ENCODE results near the gene LIPM. TPM values are rescaled to one million over a fixed set of nuclear protein-coding genes. Genes with fewer than 3 reads are reported as not detected.

Gene LIPM
- total RNA-seq, 1 experiment from 2014 or later, result not detected

DNA sequence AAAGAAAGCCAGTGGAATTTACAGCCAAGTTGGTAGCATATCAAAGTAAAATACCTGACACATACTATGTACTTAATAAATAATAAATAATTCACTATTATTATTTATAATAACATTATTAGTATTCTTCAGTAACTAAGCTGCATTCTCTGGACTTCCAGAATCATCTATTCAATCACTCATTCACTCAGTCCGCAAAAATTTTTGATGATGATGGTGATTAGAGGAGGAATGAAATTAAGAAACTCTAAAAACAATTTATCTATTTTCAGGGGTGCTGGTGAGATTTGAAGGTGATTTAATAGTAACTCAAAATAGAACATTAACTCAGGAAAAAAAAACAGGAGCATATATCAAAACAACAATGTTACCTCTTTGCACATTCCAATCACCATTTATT is 45.9 kb upstream of the LIPM start:
- no TSS peak for BruUV-seq (replicated peaks)
- ChIA-PET POLR2A (no interaction called here), CTCF (no interaction called here)
- H3K36me3 Mint-ChIP-seq (ENCODE audit: insufficient read depth, unreplicated experiment), result no peaks in the 10 kb centered on the region
- no peak for DNase-seq (ENCODE audit: unreplicated experiment)
- TF ChIP-seq, protein P1, sequence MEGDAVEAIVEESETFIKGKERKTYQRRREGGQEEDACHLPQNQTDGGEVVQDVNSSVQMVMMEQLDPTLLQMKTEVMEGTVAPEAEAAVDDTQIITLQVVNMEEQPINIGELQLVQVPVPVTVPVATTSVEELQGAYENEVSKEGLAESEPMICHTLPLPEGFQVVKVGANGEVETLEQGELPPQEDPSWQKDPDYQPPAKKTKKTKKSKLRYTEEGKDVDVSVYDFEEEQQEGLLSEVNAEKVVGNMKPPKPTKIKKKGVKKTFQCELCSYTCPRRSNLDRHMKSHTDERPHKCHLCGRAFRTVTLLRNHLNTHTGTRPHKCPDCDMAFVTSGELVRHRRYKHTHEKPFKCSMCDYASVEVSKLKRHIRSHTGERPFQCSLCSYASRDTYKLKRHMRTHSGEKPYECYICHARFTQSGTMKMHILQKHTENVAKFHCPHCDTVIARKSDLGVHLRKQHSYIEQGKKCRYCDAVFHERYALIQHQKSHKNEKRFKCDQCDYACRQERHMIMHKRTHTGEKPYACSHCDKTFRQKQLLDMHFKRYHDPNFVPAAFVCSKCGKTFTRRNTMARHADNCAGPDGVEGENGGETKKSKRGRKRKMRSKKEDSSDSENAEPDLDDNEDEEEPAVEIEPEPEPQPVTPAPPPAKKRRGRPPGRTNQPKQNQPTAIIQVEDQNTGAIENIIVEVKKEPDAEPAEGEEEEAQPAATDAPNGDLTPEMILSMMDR (IDR thresholded peaks at IDR 0.05; ENCODE audit: unreplicated experiment), result no peak
- no peaks in the 10 kb centered on the region for H3K9me3 Mint-ChIP-seq (ENCODE audit: unreplicated experiment)
- H3K4me1 Mint-ChIP-seq (ENCODE audit: insufficient read depth, unreplicated experiment), result no peaks in the 10 kb centered on the region
- H3K27me3 Mint-ChIP-seq (ENCODE audit: insufficient read depth, unreplicated experiment), result no peaks in the 10 kb centered on the region
- no peak overlapping the region for H3K4me3 Mint-ChIP-seq (ENCODE audit: unreplicated experiment)
- no peak overlapping the region for H3K27ac Mint-ChIP-seq (ENCODE audit: low read depth, unreplicated experiment)
- intact Hi-C loops (cut with micrococcal nuclease), result no loop called here

DNA sequence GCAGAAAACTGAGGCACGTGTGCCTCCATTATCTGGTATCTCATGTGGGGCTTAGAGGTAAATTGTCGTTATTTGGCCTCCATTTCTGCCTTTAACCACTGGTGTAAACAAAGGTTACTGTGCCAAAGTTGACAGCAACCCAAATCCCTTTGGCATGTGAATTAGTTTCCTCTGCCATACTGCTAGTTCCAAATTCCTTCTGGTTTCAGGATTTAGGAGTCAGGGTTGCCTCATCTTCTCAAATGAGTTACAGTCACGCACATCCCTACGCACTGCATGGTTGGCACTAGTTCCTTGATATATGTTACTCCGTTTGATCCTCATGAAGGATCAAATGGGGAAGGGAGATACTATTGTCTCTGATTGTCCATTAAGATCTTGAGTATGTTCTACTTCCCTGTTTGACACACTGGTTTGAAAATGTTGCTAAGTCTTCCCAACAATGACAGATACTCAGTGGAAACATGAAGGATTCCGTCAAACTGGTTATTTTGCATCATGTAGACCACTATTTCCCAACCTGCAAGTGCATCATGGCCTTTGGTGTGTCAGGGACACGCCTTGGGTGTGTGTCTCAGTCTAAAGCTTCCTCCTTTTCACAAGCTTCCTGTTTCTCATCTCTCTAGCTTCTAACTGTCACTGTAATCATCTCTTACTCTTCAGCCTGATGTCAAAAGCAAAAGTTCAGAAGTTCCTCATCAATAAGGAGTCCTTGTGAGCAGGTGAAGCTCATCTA is 43.0 kb upstream of the LIPM start, which contains the start of gene LIPN:
Gene LIPN, plus strand, starts transcription at position 655 of the 736 bp plus-strand sequence. CDS start 1,386 bp downstream, outside the sequence.
- Mint-ChIP-seq H3K9me3 (ENCODE audit: unreplicated experiment) (no peaks in the 10 kb centered on the region), H3K27me3 (ENCODE audit: insufficient read depth, unreplicated experiment) (no peaks in the 10 kb centered on the region), H3K4me1 (ENCODE audit: insufficient read depth, unreplicated experiment) (no peaks in the 10 kb centered on the region), H3K27ac (ENCODE audit: low read depth, unreplicated experiment) (no peak within 1 kb of the TSS), H3K36me3 (ENCODE audit: insufficient read depth, unreplicated experiment) (peaks cover 4% of the 10 kb centered on the region), H3K4me3 (ENCODE audit: unreplicated experiment) (no peak within 1 kb of the TSS)
- TF ChIP-seq, protein P1 (IDR thresholded peaks at IDR 0.05; ENCODE audit: unreplicated experiment), result no peak
- no TSS peak for BruUV-seq (replicated peaks)
- ChIA-PET POLR2A (interaction anchor here (0.9 kb wide), 1 partner anchor 32 kb away, joined by 3 read pairs; no protein-coding TSS in a partner anchor), CTCF (interaction anchor here (0.6 to 0.8 kb wide), 2 partner anchors 61 to 76 kb away, joined by 3 to 4 read pairs; no protein-coding TSS in a partner anchor)
- no peak for DNase-seq (ENCODE audit: unreplicated experiment)
- intact Hi-C loops (cut with micrococcal nuclease), result no loop called here

GRCh38 chr10:88762906-88763305 is 39.6 kb upstream of the LIPM start:
- no peaks in the 10 kb centered on the region for H3K4me1 Mint-ChIP-seq (ENCODE audit: insufficient read depth, unreplicated experiment)
- intact Hi-C loops (cut with micrococcal nuclease), result no loop called here
- DNase-seq (ENCODE audit: unreplicated experiment), result no peak
- no peak overlapping the region for H3K27ac Mint-ChIP-seq (ENCODE audit: low read depth, unreplicated experiment)
- H3K4me3 Mint-ChIP-seq (ENCODE audit: unreplicated experiment), result no peak overlapping the region
- no TSS peak for BruUV-seq (replicated peaks)
- TF ChIP-seq, protein P1 (IDR thresholded peaks at IDR 0.05; ENCODE audit: unreplicated experiment), result no peak
- ChIA-PET POLR2A (no interaction called here), CTCF (no interaction called here)
- H3K27me3 Mint-ChIP-seq (ENCODE audit: insufficient read depth, unreplicated experiment), result no peaks in the 10 kb centered on the region
- H3K36me3 Mint-ChIP-seq (ENCODE audit: insufficient read depth, unreplicated experiment), result peaks cover 4% of the 10 kb centered on the region
- H3K9me3 Mint-ChIP-seq (ENCODE audit: unreplicated experiment), result no peaks in the 10 kb centered on the region

DNA sequence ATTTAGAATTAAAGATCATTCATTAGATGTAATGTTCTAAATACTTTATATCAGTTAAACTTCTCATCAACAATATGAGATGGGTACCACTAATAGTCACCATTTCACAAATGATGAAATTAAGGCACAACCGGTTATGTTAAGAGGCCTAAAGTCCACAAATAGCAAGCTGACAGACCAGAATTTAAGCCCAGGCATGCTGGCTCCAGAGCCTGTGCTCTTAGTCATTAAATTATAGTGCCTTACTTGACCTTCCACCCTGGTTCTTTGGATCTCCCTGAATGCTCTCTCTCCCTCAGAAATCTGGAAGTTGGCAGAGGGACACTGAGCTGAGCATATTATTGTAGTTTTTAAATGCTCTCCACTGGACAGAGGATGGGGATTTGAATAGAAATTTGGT is 39.1 kb upstream of the LIPM start:
- no peak overlapping the region for H3K4me3 Mint-ChIP-seq (ENCODE audit: unreplicated experiment)
- no peak for DNase-seq (ENCODE audit: unreplicated experiment)
- no peaks in the 10 kb centered on the region for H3K27me3 Mint-ChIP-seq (ENCODE audit: insufficient read depth, unreplicated experiment)
- TF ChIP-seq, protein P1 (IDR thresholded peaks at IDR 0.05; ENCODE audit: unreplicated experiment), result no peak
- CTCF ChIA-PET, result interaction anchor here (0.6 to 0.7 kb wide), 2 partner anchors 32 to 47 kb away, joined by 3 read pairs; no protein-coding TSS in a partner anchor
- intact Hi-C loops (cut with micrococcal nuclease), result no loop called here
- H3K27ac Mint-ChIP-seq (ENCODE audit: low read depth, unreplicated experiment), result no peak overlapping the region
- POLR2A ChIA-PET, result no interaction called here
- no TSS peak for BruUV-seq (replicated peaks)
- H3K4me1 Mint-ChIP-seq (ENCODE audit: insufficient read depth, unreplicated experiment), result no peaks in the 10 kb centered on the region
- no peaks in the 10 kb centered on the region for H3K9me3 Mint-ChIP-seq (ENCODE audit: unreplicated experiment)
- peaks cover 4% of the 10 kb centered on the region for H3K36me3 Mint-ChIP-seq (ENCODE audit: insufficient read depth, unreplicated experiment)
